ENCODE data around the gene SLC8A1. TPM values are rescaled to one million over a fixed set of nuclear protein-coding genes. Genes with fewer than 3 reads are reported as not detected.

The SLC8A1 gene
- total and polyA plus RNA-seq, 10 of the 15 experiments (the other 5 are each of a cell fraction or from before 2014, with no cell fraction given) = under 0.01 to 1.2 (median 0.01) TPM; not detected in 3

GRCh38 chr2:40483549-40484243, 31.8 kb upstream of the SLC8A1 start:
- FAIRE-seq = no peak
- Histone ChIP-seq H3K4me1 (ENCODE audit: control insufficient read depth, insufficient read depth, low read length) (no peaks in the 10 kb centered on the region), H3K36me3 (ENCODE audit: control insufficient read depth in 2 of 2, insufficient read depth in 2 of 2, low read length in 1 of 2) (no peaks in the 10 kb centered on the region), H3K4me2 (ENCODE audit: control insufficient read depth, insufficient read depth) (no peak overlapping the region), H3K27ac (ENCODE audit: control insufficient read depth, insufficient read depth) (no peak overlapping the region), H3K79me2 (ENCODE audit: control insufficient read depth, insufficient read depth, low read length) (no peaks in the 10 kb centered on the region), H3K4me3 (no peak overlapping the region), H3K27me3 (replicated peaks in 1 of 2; ENCODE audit: control insufficient read depth in 2 of 2, insufficient read depth in 2 of 2, low read length in 1 of 2) (no peaks in the 10 kb centered on the region), H4K20me1 (ENCODE audit: control insufficient read depth, insufficient read depth) (no peaks in the 10 kb centered on the region), H3K9ac (ENCODE audit: control insufficient read depth, insufficient read depth, low read length) (no peak overlapping the region), H3K9me3 (replicated peaks; ENCODE audit: control insufficient read depth, insufficient read depth, low read length) (no peaks in the 10 kb centered on the region), H2AFZ (ENCODE audit: control insufficient read depth, low read depth, low read length) (no peak overlapping the region)
- intact Hi-C loops (cut with micrococcal nuclease; ENCODE audit: unreplicated experiment) (no loop called here), in situ Hi-C loops (cut with MboI) (no loop called here)
- BruUV-seq (replicated peaks) = no TSS peak
- no peak for TF ChIP-seq CEBPB (IDR thresholded peaks at IDR 0.05; ENCODE audit: borderline replicate concordance in 1 of 2, low read depth in 2 of 2, low read length in 2 of 2)
- no peak for TF ChIP-seq WRNIP1 (IDR thresholded peaks at IDR 0.05; ENCODE audit: borderline replicate concordance, low read depth, low read length)
- TF ChIP-seq CUX1 (IDR thresholded peaks at IDR 0.05; ENCODE audit: insufficient replicate concordance, low read depth, low read length) = no peak
- no peak for TF ChIP-seq RAD51 (IDR thresholded peaks at IDR 0.05)
- TF ChIP-seq POLR2AphosphoS5 (IDR thresholded peaks at IDR 0.05; ENCODE audit: low read length) = no peak
- no peak for TF ChIP-seq SIN3A (IDR thresholded peaks at IDR 0.05; ENCODE audit: low read depth, low read length)
- no peak for TF ChIP-seq PRDM15 (CRISPR knock-in tag; IDR thresholded peaks at IDR 0.05)
- TF ChIP-seq MEF2B (IDR thresholded peaks at IDR 0.05; ENCODE audit: partially characterized antibody, poor library complexity, severe bottlenecking) = no peak
- no peak for TF ChIP-seq EED (IDR thresholded peaks at IDR 0.05; ENCODE audit: low read depth)
- no peak for TF ChIP-seq CHD4 (IDR thresholded peaks at IDR 0.05)
- TF ChIP-seq TCF12 (IDR thresholded peaks at IDR 0.05; ENCODE audit: low read depth, low read length) = no peak
- no peak for TF ChIP-seq SIX5 (IDR thresholded peaks at IDR 0.05; ENCODE audit: low read depth, low read length, severe bottlenecking)
- TF ChIP-seq ESRRA (IDR thresholded peaks at IDR 0.05; ENCODE audit: low read length) = no peak
- no peak for TF ChIP-seq NR2C2 (IDR thresholded peaks at IDR 0.05; ENCODE audit: borderline replicate concordance, control insufficient read depth, insufficient read length, low read depth)
- no peak for TF ChIP-seq TCF7 (IDR thresholded peaks at IDR 0.05; ENCODE audit: borderline replicate concordance)
- no peak for TF ChIP-seq POLR2A (IDR thresholded peaks at IDR 0.05; ENCODE audit: low read depth, low read length)
- ChIA-PET POLR2A (interaction anchor here (0.7 kb wide), 1 partner anchor 13 kb away, joined by 3 read pairs; no protein-coding TSS in a partner anchor), SMC1A (ENCODE audit: uncharacterized antibody, unreplicated experiment) (interaction anchor here (1.2 to 1.6 kb wide), 2 partner anchors 8 to 72 kb away, joined by 3 read pairs; no protein-coding TSS in a partner anchor), CTCF (no interaction called here), RAD21 (ENCODE audit: unreplicated experiment) (no interaction called here)
- no peak for ATAC-seq
- WGBS (ENCODE audit: insufficient coverage, insufficient replicate concordance, low lambda C conversion rate, missing lambda C conversion rate) = 24% methylated on average over 3 of the region's 3 CpGs
- DNase-seq (ENCODE audit: low read depth, low spot score) = no peak

Measured in GM12878 (cell line).